22Rv1 (cell line): ENCODE data around the gene THSD4.

Source experiments
- CTCF ChIP-seq: fragments of 450-650 bp; IDR thresholded peaks from 2 replicates; pipeline ENCODE4 v1.5.1; 2017; ENCODE audit warnings: mild to moderate bottlenecking
- ZFX ChIP-seq: fragments of 450-650 bp; IDR thresholded peaks from 2 replicates; pipeline ENCODE4 v1.6.1; 2017; ENCODE audit warnings: antibody characterized with exemption, borderline replicate concordance

DNA sequence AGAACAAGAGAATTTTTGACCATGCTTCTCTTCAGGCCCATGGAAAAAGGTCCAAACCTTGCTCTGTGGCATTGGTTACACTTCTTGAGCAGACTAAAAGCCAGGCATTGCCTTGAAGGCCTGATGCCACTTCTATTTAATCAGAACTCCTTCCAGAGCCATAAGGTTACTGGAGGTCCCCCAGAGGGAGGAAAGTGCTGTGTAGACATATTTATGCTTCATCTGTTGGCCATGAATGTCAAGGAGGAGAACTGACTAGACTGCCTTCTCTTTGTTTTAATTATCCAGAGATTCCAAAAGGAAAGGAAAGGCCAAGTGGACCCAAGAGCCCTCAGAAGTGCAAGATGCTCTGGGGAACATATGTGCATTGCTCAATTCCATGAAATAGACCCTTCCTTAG is 402.5 kb downstream of the THSD4 start:
- TF ChIP-seq CTCF = no peak
- TF ChIP-seq ZFX = no peak
